ENCODE measurements around the gene CAPN8.

DNA sequence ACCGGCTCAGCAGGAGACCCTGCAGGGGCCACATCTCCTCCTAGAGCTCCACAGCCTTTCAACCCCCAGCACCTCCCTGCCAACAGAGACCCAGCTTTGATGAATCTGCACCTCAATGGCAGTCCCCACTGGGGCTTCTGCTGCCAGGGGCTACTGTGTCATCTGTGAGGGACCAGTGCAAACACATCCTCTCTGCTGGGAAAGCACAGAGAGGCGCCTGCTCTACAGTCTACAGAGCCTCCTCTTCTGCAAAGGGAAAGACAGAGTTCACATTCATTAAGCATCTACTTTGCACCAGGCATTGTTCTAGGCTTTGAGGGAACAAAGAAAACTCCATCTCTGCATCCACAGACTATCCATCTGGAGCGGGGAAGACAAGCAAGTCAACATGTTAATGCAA is 125.8 kb downstream of the CAPN8 start:
- TF ChIP-seq, protein P1, sequence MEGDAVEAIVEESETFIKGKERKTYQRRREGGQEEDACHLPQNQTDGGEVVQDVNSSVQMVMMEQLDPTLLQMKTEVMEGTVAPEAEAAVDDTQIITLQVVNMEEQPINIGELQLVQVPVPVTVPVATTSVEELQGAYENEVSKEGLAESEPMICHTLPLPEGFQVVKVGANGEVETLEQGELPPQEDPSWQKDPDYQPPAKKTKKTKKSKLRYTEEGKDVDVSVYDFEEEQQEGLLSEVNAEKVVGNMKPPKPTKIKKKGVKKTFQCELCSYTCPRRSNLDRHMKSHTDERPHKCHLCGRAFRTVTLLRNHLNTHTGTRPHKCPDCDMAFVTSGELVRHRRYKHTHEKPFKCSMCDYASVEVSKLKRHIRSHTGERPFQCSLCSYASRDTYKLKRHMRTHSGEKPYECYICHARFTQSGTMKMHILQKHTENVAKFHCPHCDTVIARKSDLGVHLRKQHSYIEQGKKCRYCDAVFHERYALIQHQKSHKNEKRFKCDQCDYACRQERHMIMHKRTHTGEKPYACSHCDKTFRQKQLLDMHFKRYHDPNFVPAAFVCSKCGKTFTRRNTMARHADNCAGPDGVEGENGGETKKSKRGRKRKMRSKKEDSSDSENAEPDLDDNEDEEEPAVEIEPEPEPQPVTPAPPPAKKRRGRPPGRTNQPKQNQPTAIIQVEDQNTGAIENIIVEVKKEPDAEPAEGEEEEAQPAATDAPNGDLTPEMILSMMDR (IDR thresholded peaks at IDR 0.05) = no peak
- no peak for TF ChIP-seq POLR2A (IDR thresholded peaks at IDR 0.05)

All from uterus (tissue), 2 donors.